HG03575 (cell line): ENCODE results near the gene PDIA2.
"Not testable (repeated sequence)": the region's sequence is repeated elsewhere in the genome, so short reads cannot be mapped to it uniquely, and the experiment has no call there.

Source experiments
- ATAC-seq: cut with Tn5 transposase; IDR thresholded peaks from one replicate; pipeline ENCODE4 v1.9.1; 2021; ENCODE audit not compliant: unreplicated experiment, insufficient number of reproducible peaks, low FRiP score; ENCODE audit errors: extremely low read depth

PDIA2 gene, protein sequence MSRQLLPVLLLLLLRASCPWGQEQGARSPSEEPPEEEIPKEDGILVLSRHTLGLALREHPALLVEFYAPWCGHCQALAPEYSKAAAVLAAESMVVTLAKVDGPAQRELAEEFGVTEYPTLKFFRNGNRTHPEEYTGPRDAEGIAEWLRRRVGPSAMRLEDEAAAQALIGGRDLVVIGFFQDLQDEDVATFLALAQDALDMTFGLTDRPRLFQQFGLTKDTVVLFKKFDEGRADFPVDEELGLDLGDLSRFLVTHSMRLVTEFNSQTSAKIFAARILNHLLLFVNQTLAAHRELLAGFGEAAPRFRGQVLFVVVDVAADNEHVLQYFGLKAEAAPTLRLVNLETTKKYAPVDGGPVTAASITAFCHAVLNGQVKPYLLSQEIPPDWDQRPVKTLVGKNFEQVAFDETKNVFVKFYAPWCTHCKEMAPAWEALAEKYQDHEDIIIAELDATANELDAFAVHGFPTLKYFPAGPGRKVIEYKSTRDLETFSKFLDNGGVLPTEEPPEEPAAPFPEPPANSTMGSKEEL

GRCh38 chr16:283033-283805 is at the start of gene PDIA2:
TSS of gene PDIA2 (plus strand) at chr16:283164. CDS start at chr16:283170, 6 bp downstream.
- no peak for ATAC-seq

- peak; percentile 56 for ATAC-seq
Observed at GRCh38 chr16:234468-235305, 48.3 kb upstream of the PDIA2 start, which contains the start of gene FAM234A. TSS of gene FAM234A (plus strand) at chr16:234821. CDS start at chr16:254414, 19,593 bp downstream.

DNA sequence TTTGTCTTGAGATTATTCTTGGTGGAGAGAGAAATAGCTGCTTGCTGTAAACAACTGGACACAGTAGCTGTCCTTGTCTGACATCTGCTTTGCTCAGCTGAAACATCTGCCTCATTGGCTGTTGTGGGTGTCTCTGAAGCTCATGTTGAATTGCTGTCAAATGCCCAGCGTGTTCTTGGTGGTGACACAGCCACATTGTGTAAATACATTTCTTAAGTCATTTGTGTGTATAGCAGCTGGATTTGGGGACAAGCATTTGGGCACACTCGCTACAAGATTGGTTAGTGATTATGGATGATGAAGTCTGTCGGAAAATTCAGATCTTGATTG is 43.1 kb upstream of the PDIA2 start:
- no peak for ATAC-seq

GRCh38 chr16:240559-240958 is 42.4 kb upstream of the PDIA2 start:
- no peak for ATAC-seq

DNA sequence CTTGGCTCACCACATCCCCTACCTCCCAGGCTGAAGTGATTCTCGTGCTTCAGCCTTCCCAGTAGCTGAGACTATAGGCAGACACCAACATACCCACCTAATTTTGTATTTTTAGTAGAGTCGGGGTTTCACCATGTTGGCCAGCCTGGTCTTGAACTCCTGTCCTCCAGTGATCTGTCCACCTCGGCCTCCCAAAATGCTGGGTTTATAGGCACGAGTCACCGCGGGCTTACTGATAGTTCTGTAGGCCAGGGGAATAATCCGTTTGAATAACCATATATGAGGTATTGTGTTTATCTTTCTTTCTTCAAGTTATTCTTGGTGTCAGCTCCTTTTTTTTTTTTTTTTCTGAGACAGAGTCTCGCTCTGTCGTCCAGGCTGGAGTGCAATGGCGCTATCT is 40.7 kb upstream of the PDIA2 start:
- no peak for ATAC-seq

- no peak for ATAC-seq
Observed at GRCh38 chr16:243348-243747, 39.6 kb upstream of the PDIA2 start.

- ATAC-seq, result no peak
Observed at GRCh38 chr16:245105-245504, 37.9 kb upstream of the PDIA2 start.

- ATAC-seq, result no peak
Observed at GRCh38 chr16:247027-247426, 35.9 kb upstream of the PDIA2 start.

- ATAC-seq, result no peak
Observed at GRCh38 chr16:249431-249830, 33.5 kb upstream of the PDIA2 start.

GRCh38 chr16:252366-253337 is 30.3 kb upstream of the PDIA2 start:
- no peak for ATAC-seq

DNA sequence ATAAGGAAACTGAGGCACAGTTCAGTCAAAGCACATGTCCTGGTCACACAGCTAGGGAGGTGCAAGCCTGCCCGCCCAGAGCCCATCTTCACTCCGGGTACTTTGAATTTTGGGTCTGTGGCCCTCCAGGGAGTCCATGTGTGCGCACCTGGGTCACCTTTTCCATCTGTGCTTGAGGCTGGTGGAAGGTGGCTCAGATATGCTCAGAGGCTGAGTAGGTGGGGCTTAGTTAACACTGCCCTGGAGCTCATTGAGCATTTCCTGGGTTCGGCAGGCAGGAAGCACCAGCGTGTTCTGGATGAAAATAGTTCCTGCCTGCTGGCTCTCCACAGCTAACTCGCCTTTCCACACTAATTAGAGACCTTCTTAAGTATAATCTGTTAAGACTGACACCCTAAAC is 29.1 kb upstream of the PDIA2 start:
- ATAC-seq, result no peak

GRCh38 chr16:254461-254860 is 28.5 kb upstream of the PDIA2 start:
- no peak for ATAC-seq

GRCh38 chr16:255183-255582 is 27.8 kb upstream of the PDIA2 start:
- ATAC-seq, result no peak

GRCh38 chr16:258091-258490 is 24.9 kb upstream of the PDIA2 start:
- ATAC-seq, result not testable (repeated sequence)

- no peak for ATAC-seq
Observed at GRCh38 chr16:259226-259625, 23.7 kb upstream of the PDIA2 start.

- no peak for ATAC-seq
Observed at GRCh38 chr16:259814-260253, 23.1 kb upstream of the PDIA2 start.

GRCh38 chr16:260326-260725 is 22.6 kb upstream of the PDIA2 start:
- ATAC-seq, result no peak

DNA sequence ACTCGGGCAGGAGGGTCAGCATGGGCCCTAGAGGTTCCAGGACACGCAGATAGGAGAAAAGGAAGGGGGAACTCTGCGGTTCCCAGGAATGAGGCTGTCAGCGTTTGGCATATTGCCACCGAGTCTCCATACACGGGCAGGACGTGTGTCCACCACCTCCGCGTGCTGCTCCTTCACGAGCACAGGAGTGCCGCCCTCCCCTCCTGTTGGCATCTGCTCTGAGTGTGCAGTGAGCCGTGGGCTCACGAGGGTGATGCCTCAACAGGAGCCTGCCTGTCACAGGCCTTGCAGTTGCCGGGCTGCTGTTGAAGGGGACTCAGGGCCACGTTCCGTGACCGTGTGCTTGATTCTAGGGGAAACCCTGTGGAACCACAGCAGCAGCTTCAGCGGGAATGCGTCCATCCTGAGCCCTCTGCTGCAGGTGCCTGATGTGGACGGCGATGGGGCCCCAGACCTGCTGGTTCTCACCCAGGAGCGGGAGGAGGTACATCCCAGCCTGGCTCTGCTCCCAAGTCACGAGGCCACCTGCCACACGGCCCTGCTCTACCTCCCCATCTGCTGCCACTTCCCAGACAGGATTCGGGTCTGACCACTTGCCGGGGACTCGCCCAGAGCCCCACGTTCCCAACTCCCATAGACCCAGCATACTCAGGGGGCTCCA is 21.8 kb upstream of the PDIA2 start:
- ATAC-seq, result no peak
